GM21515 (cell line): ENCODE results near the gene AQP2.

Source experiments
- ATAC-seq: cut with Tn5 transposase; IDR thresholded peaks from one replicate; pipeline ENCODE4 v1.9.1; 2021; ENCODE audit not compliant: unreplicated experiment

The AQP2 gene

GRCh38 chr12:49950273-49951251 is at the start of gene AQP2:
TSS of gene AQP2 (plus strand) at chr12:49950737. CDS start at chr12:49950831, 94 bp downstream.
- no peak for ATAC-seq

GRCh38 chr12:49901026-49901425 is 49.5 kb upstream of the AQP2 start:
- no peak for ATAC-seq

GRCh38 chr12:49901986-49902385 is 48.6 kb upstream of the AQP2 start:
- ATAC-seq = no peak

GRCh38 chr12:49902399-49903350 is 47.9 kb upstream of the AQP2 start:
- no peak for ATAC-seq

- no peak for ATAC-seq
These were observed 47.2 kb upstream of the AQP2 start for GRCh38 chr12:49903351-49903699.

GRCh38 chr12:49903700-49904423 is 46.7 kb upstream of the AQP2 start, which contains the start of gene FAIM2:
TSS of gene FAIM2 (minus strand) at chr12:49903900. CDS start at chr12:49903792, 108 bp downstream.
- no peak for ATAC-seq

GRCh38 chr12:49904601-49905000 is 45.9 kb upstream of the AQP2 start:
- ATAC-seq = no peak

GRCh38 chr12:49905718-49906314 is 44.7 kb upstream of the AQP2 start:
- no peak for ATAC-seq

GRCh38 chr12:49907352-49907751 is 43.2 kb upstream of the AQP2 start:
- ATAC-seq = no peak

GRCh38 chr12:49909356-49909755 is 41.2 kb upstream of the AQP2 start:
- no peak for ATAC-seq

- no peak for ATAC-seq
These were observed 40.7 kb upstream of the AQP2 start for GRCh38 chr12:49909826-49910225.

- ATAC-seq = no peak
These were observed 40.0 kb upstream of the AQP2 start for GRCh38 chr12:49910331-49911212.

GRCh38 chr12:49911213-49911605 is 39.3 kb upstream of the AQP2 start:
- ATAC-seq = no peak

- no peak for ATAC-seq
These were observed 37.9 kb upstream of the AQP2 start for GRCh38 chr12:49912345-49913255.

GRCh38 chr12:49916129-49916919 is 34.2 kb upstream of the AQP2 start:
- ATAC-seq = no peak

GRCh38 chr12:49917166-49917787 is 33.3 kb upstream of the AQP2 start:
- no peak for ATAC-seq

GRCh38 chr12:49917788-49918173 is 32.8 kb upstream of the AQP2 start:
- no peak for ATAC-seq
